Karpas-422 (cell line): ENCODE measurements around the gene SOWAHD. TPM values are rescaled to one million over a fixed set of nuclear protein-coding genes. Genes with fewer than 3 reads are reported as not detected.
"Not testable (repeated sequence)": the region's sequence is repeated elsewhere in the genome, so short reads cannot be mapped to it uniquely, and the experiment has no call there.

Experiments
- DNase-seq: peaks from one replicate; pipeline ENCODE4 v3.0.0-alpha.2; 2015
- H2AFZ ChIP-seq: fragments of 200-600 bp; sonication (generic); 2 replicates; pipeline ENCODE4 v1.6.1; 2014; ENCODE audit warnings: antibody characterized with exemption, low read length, mixed read lengths
- H3K27ac ChIP-seq: fragments of 200-600 bp; sonication (generic); 2 replicates; pipeline ENCODE4 v1.5.1; 2014; ENCODE audit warnings: mild to moderate bottlenecking, low read length, moderate library complexity
- H3K27me3 ChIP-seq: fragments of 200-600 bp; sonication (generic); 2 replicates; pipeline ENCODE4 v1.6.1; 2014; ENCODE audit warnings: low read length, mixed read lengths
- H3K36me3 ChIP-seq: fragments of 200-600 bp; sonication (generic); 2 replicates; pipeline ENCODE4 v1.6.1; 2014; ENCODE audit warnings: low read length, mixed read lengths; ENCODE audit not compliant: insufficient read depth
- H3K4me1 ChIP-seq: fragments of 200-600 bp; sonication (generic); 2 replicates; pipeline ENCODE4 v1.6.1; 2014; ENCODE audit warnings: mild to moderate bottlenecking, low read length, mixed read lengths
- H3K4me2 ChIP-seq: fragments of 200-600 bp; sonication (generic); 2 replicates; pipeline ENCODE4 v1.6.1; 2014; ENCODE audit warnings: low read length, low read depth, mild to moderate bottlenecking; ENCODE audit not compliant: poor library complexity, severe bottlenecking
- H3K4me3 ChIP-seq: fragments of 200-600 bp; sonication (generic); 2 replicates; pipeline ENCODE4 v1.5.1; 2014; ENCODE audit warnings: mild to moderate bottlenecking, antibody characterized with exemption, low read length, mixed read lengths
- H3K79me2 ChIP-seq: fragments of 200-600 bp; sonication (generic); 2 replicates; pipeline ENCODE4 v1.6.1; 2014; ENCODE audit warnings: mild to moderate bottlenecking, low read length, mixed read lengths
- H3K9ac ChIP-seq: fragments of 200-600 bp; sonication (generic); 2 replicates; pipeline ENCODE4 v1.6.0; 2014; ENCODE audit warnings: low read length
- H3K9me2 ChIP-seq: fragments of 200-600 bp; sonication (generic), shearing (Covaris generic); replicated peaks from 2 replicates; pipeline ENCODE4 v1.6.0; 2014; ENCODE audit warnings: mild to moderate bottlenecking, low read length, moderate library complexity; ENCODE audit not compliant: insufficient read depth
- H3K9me3 ChIP-seq: fragments of 300-700, 200-600 bp; sonication (generic); 2 replicates; pipeline ENCODE4 v1.6.1; 2014; ENCODE audit warnings: low read length, mixed read lengths
- H4K20me1 ChIP-seq: fragments of 200-600 bp; sonication (generic); 2 replicates; pipeline ENCODE4 v1.6.1; 2014; ENCODE audit warnings: mild to moderate bottlenecking, antibody characterized with exemption, low read length, low read depth; ENCODE audit not compliant: insufficient read depth
- total RNA-seq: library from RNA; depleted of rRNA; stranded (reverse); fragments of >200 nt; shearing (Covaris generic); gene quantifications from 2 replicates; pipeline ENCODE4 v1.2.3, GENCODE V29; 2014; ENCODE audit warnings: low replicate concordance

SOWAHD gene
- total RNA-seq, 1 experiment from 2014 or later, result not detected

DNA sequence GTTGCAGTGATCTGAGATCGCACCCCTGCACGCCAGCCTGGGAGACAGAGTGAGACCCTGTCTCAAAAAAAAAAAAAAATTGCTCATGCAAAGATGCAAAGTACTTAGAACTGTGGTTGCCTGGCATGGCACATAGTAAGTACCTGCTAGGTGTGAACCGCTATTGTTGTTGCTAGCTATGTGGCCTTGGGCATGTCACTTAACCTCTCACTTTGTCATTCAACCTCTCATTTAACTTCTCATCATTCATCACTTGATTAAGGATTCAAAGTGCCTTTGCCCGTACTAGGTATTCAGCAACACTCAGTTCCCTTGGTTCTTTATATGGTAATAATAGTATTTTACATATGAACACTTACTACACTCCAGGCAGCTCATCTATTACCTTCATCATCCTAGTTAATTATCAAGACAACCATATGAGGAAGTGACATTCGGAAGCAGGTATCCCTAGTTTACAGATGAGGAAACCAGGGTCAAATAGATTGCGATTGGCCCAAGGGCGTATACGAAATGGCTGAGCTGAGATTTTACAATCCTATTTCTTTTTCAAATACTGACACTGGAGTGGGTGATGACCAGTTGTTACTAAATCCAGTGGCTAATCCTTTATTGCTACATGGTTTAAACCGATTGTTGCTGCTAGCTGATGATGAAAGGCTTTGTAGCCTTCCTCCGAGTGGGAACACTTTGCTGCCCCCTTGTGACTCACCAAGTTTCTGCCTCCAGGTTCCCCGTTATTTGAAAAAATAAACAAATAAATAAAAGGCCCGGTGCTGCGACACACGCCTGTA is 28.8 kb upstream of the SOWAHD start:
- Histone ChIP-seq H3K27ac (no peak overlapping the region), H3K9ac (no peak overlapping the region), H3K27me3 (no peaks in the 10 kb centered on the region), H3K9me2 (no peaks in the 10 kb centered on the region), H3K4me2 (no peak overlapping the region), H3K9me3 (no peaks in the 10 kb centered on the region), H2AFZ (no peak overlapping the region), H3K4me3 (no peak overlapping the region), H3K36me3 (no peaks in the 10 kb centered on the region), H4K20me1 (no peaks in the 10 kb centered on the region), H3K4me1 (no peaks in the 10 kb centered on the region), H3K79me2 (no peaks in the 10 kb centered on the region)
- peak; percentile 84 for DNase-seq

DNA sequence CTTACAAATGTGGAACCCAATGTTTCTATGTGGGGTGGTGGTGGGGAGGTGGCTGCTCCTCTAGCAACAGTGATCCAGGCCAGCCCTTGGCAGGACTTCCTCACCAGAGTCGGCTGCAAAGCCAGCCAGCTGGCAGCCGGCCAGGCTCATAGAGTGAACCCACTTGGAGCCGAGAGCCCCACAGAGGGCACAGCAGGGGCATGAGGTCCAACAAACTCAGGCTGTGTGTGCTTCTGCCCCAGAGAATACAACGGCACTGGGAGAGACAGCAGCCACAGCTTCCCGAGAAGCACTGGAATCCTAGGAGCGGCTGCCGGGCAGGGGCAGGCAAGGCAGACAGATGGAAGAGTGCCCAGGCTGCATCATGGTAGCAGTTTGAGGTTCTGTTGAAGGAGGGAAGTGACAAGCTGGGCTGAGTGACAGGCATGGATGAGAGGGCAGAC is 23.5 kb upstream of the SOWAHD start:
- H3K4me2 ChIP-seq, result no peak overlapping the region

DNA sequence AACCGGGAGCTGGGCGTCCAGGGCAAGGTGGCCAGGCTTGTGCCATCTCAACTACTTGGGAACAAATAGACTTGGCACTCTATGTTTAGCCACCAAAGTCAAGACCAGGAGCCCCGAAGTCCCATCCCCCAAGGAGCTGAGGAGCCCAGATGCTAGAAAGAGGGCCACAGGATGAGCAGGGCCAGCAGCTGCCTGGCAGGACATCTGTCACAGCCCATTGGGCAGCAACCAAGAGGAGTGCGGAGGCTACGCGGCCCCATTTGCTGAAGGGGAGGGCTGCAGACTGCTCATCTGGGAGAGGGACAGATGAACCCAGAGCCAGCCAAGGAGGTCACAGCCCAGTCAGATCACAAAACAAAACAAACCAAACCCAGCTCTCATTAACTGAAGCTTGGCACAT is 22.9 kb upstream of the SOWAHD start:
- no peaks in the 10 kb centered on the region for H3K79me2 ChIP-seq
- no peak for DNase-seq

More for the DNA sequence above, 23.5 kb upstream of the SOWAHD start:
- no peaks in the 10 kb centered on the region for H3K27me3 ChIP-seq
- no peak overlapping the region for H3K4me3 ChIP-seq
- H2AFZ ChIP-seq, result no peak overlapping the region
- no peaks in the 10 kb centered on the region for H3K79me2 ChIP-seq
- no peaks in the 10 kb centered on the region for H3K4me1 ChIP-seq
- no peaks in the 10 kb centered on the region for H3K9me3 ChIP-seq
- H4K20me1 ChIP-seq, result no peaks in the 10 kb centered on the region
- no peaks in the 10 kb centered on the region for H3K9me2 ChIP-seq
- H3K9ac ChIP-seq, result no peak overlapping the region
- no peaks in the 10 kb centered on the region for H3K36me3 ChIP-seq
- no peak overlapping the region for H3K27ac ChIP-seq
- DNase-seq, result no peak

DNA sequence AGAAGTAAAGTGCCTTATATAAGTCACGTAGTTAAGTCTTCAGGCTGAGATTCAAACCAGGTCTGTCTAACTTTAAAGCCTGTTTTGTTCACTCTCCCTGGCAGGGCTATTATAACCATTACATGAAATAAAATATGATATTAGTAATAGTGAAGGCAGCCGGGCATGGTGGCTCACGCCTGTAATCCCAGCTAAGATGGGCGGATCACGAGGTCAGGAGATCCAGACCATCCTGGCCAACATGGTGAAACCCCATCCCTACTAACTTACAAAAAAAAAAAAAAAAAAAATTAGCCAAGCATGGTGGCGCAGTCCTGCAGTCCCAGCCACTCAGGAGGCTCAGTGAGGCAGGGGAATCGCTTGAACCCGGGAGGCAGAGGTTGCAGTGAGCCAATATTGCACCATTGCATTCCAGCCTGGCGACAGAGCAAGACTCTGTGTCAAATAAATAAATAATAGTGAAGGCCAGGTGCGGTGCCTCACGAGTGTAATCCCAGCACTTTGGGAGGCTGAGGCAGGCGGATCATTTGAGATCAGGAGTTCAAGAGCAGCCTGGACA is 22.1 kb upstream of the SOWAHD start:
- no peak for DNase-seq
- Histone ChIP-seq H3K27ac (no peak overlapping the region), H4K20me1 (no peaks in the 10 kb centered on the region), H3K9me2 (no peaks in the 10 kb centered on the region), H3K9ac (no peak overlapping the region), H3K79me2 (no peaks in the 10 kb centered on the region), H3K4me2 (no peak overlapping the region), H3K36me3 (no peaks in the 10 kb centered on the region), H3K4me3 (no peak overlapping the region), H3K9me3 (no peaks in the 10 kb centered on the region), H2AFZ (no peak overlapping the region), H3K27me3 (no peaks in the 10 kb centered on the region), H3K4me1 (no peaks in the 10 kb centered on the region)

More for the DNA sequence above, 22.9 kb upstream of the SOWAHD start:
- no peaks in the 10 kb centered on the region for H3K4me1 ChIP-seq
- H4K20me1 ChIP-seq, result no peaks in the 10 kb centered on the region
- no peak overlapping the region for H3K9ac ChIP-seq
- H3K36me3 ChIP-seq, result no peaks in the 10 kb centered on the region
- H3K4me2 ChIP-seq, result no peak overlapping the region
- H3K27me3 ChIP-seq, result no peaks in the 10 kb centered on the region
- H3K27ac ChIP-seq, result no peak overlapping the region
- no peaks in the 10 kb centered on the region for H3K9me2 ChIP-seq
- H3K4me3 ChIP-seq, result no peak overlapping the region
- no peaks in the 10 kb centered on the region for H3K9me3 ChIP-seq
- no peak overlapping the region for H2AFZ ChIP-seq

DNA sequence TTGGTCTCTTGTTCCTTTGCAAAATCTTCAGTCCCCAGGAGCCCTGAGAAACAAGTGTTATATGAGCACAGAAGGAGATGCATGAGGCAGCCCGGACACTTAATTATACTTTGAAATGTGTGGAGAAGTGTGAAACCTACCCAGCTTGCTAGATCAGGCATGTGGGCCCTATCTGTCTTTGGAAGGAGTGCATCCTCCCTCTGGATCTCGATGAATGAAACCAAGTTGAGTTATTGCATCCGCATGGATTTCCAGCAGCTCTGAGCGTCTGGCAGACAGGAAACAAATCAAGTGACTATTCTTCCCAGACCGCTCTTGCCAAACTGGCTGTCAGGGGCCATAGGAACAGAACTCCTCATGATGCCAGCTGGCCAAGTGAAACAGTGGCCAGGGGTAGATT is 19.6 kb upstream of the SOWAHD start:
- no peaks in the 10 kb centered on the region for H3K4me1 ChIP-seq
- H3K9ac ChIP-seq, result no peak overlapping the region
- no peaks in the 10 kb centered on the region for H3K27me3 ChIP-seq
- DNase-seq, result no peak
- H2AFZ ChIP-seq, result no peak overlapping the region
- H3K9me3 ChIP-seq, result no peaks in the 10 kb centered on the region
- H4K20me1 ChIP-seq, result no peaks in the 10 kb centered on the region
- no peak overlapping the region for H3K4me2 ChIP-seq
- H3K79me2 ChIP-seq, result no peaks in the 10 kb centered on the region
- no peaks in the 10 kb centered on the region for H3K9me2 ChIP-seq
- H3K4me3 ChIP-seq, result no peak overlapping the region
- no peaks in the 10 kb centered on the region for H3K36me3 ChIP-seq
- H3K27ac ChIP-seq, result no peak overlapping the region

DNA sequence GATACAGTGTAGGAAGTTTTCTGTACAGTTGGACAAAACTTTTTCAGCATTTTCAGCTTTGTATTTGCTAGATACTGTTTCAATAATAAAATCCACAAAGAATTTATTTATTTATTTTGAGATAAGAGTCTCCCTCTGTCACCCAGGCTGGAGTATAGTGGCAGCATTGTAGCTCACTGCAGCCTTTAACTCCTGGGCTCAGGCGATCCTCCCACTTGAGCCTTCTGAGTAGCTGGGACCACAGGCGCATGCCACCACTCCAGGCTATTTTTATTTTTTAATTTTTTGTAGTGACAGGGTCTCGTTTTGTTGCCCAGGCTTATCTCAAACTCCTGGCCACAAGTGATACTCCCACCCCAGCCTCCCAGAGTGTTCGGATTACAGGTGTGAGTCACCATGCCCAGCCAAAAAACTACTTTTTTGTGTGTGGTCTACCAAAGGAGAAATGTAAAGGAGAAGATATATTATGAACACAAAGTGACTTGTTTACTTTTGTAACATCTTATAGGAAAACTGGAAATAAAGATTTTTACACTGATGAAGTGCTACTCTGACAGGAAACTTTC is 13.0 kb upstream of the SOWAHD start:
- Histone ChIP-seq H3K79me2 (no peaks in the 10 kb centered on the region), H4K20me1 (no peaks in the 10 kb centered on the region), H3K4me3 (no peak overlapping the region), H3K9ac (no peak overlapping the region), H3K36me3 (no peaks in the 10 kb centered on the region), H3K27ac (no peak overlapping the region), H3K4me1 (no peaks in the 10 kb centered on the region), H3K9me2 (no peaks in the 10 kb centered on the region), H3K9me3 (no peaks in the 10 kb centered on the region), H3K27me3 (no peaks in the 10 kb centered on the region), H3K4me2 (no peak overlapping the region), H2AFZ (no peak overlapping the region)
- DNase-seq, result no peak

DNA sequence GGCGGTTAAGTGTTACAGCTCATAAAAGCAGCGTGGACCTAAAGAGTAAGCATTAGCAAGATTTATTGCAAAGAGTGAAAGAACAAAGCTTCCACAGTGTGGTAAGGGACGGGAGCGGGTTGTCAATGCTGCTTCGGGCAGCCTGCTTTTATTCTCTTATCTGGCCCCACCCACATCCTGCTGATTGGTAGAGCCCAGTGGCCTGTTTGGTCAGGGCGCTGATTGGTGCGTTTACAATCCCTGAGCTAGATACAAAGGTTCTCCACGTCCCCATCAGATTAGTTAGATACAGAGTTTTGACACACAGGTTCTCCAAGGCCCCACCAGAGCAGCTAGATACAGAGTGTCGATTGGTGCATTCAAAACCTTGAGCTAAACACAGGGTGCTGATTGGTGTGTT is 8.3 kb upstream of the SOWAHD start:
- H2AFZ ChIP-seq, H3K27me3 ChIP-seq, H3K9me3 ChIP-seq, DNase-seq, H3K27ac ChIP-seq, H4K20me1 ChIP-seq, H3K79me2 ChIP-seq, H3K9me2 ChIP-seq, H3K4me2 ChIP-seq, H3K9ac ChIP-seq, H3K4me1 ChIP-seq, H3K36me3 ChIP-seq, H3K4me3 ChIP-seq: not testable (repeated sequence)

DNA sequence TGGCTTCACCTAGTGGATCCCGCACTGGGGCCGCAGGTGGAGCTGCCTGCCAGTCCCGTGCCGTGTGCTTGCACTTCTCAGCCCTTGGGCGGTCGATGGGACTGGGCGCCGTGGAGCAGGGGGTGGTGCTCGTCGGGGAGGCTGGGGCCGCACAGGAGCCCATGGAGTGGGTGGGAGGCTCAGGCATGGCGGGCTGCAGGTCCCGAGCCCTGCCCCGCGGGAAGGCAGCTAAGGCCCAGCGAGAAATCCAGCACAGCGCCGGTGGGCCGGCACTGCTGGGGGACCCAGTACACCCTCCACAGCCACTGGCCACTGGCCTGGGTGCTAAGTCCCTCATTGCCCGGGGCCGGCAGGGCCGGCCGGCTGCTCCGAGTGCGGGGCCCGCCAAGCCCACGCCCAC is 7.6 kb upstream of the SOWAHD start:
- not testable (repeated sequence) for H4K20me1 ChIP-seq, H3K36me3 ChIP-seq, H2AFZ ChIP-seq, H3K79me2 ChIP-seq, H3K9me3 ChIP-seq, H3K4me3 ChIP-seq, H3K4me2 ChIP-seq, H3K9ac ChIP-seq, H3K27me3 ChIP-seq, H3K9me2 ChIP-seq, DNase-seq, H3K27ac ChIP-seq
- peaks cover 13% of the 10 kb centered on the region for H3K4me1 ChIP-seq
